Adrenal gland (tissue), 5 donors: ENCODE results near the gene SKOR2.

Experiments
- CTCF ChIP-seq, 6 experiments: fragments of 450-650 bp in 4 of 6; fragments of 200-600 bp in 2 of 6; sonication (generic) in 1 of 6; IDR thresholded peaks; 1 replicate in 5 of 6; 2 replicates in 1 of 6; pipeline versions ENCODE4 v1.5.1 to v1.8.0; 2016 to 2021; ENCODE audit warnings: antibody characterized with exemption in 6 of 6, mild to moderate bottlenecking in 2 of 6, moderate library complexity in 1 of 6
- POLR2A ChIP-seq, 2 donors: fragments of 450-650 bp; IDR thresholded peaks; one replicate each; pipeline ENCODE4 v1.6.1; 2017; ENCODE audit warnings: antibody characterized with exemption in 2 of 2, mild to moderate bottlenecking in 2 of 2, moderate library complexity in 1 of 2
- donor health status: DM: no; HTN: no; CAD: no.

- peak in 2 of 6 experiments; percentile 29 to 36 for TF ChIP-seq CTCF (IDR thresholded peaks at IDR 0.05)
- no peak for TF ChIP-seq POLR2A (IDR thresholded peaks at IDR 0.05)
Observed at GRCh38 chr18:47247416-47248114, 3.9 kb downstream of the SKOR2 start.
